ENCODE measurements around the gene NGDN.

NGDN gene

GRCh38 chr14:23487216-23487615, 17.7 kb downstream of the NGDN start:
- H3K4me1 ChIP-seq (ENCODE audit: insufficient read depth, poor library complexity, severe bottlenecking) = no peaks in the 10 kb centered on the region
- TF ChIP-seq CTCF (IDR thresholded peaks at IDR 0.05; ENCODE audit: poor library complexity, severe bottlenecking) = no peak
- H3K27me3 ChIP-seq (ENCODE audit: insufficient read depth, poor library complexity, severe bottlenecking) = no peaks in the 10 kb centered on the region
- ATAC-seq (ENCODE audit: low read depth) = no peak
- H3K27ac ChIP-seq (ENCODE audit: poor library complexity, severe bottlenecking) = no peak overlapping the region
- H3K4me3 ChIP-seq (ENCODE audit: severe bottlenecking) = no peak overlapping the region
- H3K36me3 ChIP-seq (ENCODE audit: low read depth) = no peaks in the 10 kb centered on the region
- no peaks in the 10 kb centered on the region for H3K9me3 ChIP-seq (ENCODE audit: severe bottlenecking)
- no peak for DNase-seq (ENCODE audit: low spot score)

GRCh38 chr14:23492618-23493272, 23.2 kb downstream of the NGDN start:
- Histone ChIP-seq H3K4me3 (ENCODE audit: severe bottlenecking) (no peak overlapping the region), H3K36me3 (ENCODE audit: low read depth) (no peaks in the 10 kb centered on the region), H3K27me3 (ENCODE audit: insufficient read depth, poor library complexity, severe bottlenecking) (no peaks in the 10 kb centered on the region), H3K27ac (ENCODE audit: poor library complexity, severe bottlenecking) (no peak overlapping the region), H3K9me3 (ENCODE audit: severe bottlenecking) (no peaks in the 10 kb centered on the region), H3K4me1 (ENCODE audit: insufficient read depth, poor library complexity, severe bottlenecking) (no peaks in the 10 kb centered on the region)
- no peak for TF ChIP-seq CTCF (IDR thresholded peaks at IDR 0.05; ENCODE audit: poor library complexity, severe bottlenecking)
- no peak for DNase-seq (ENCODE audit: low spot score)
- ATAC-seq (ENCODE audit: low read depth) = no peak

- DNase-seq (ENCODE audit: low spot score) = no peak
- no peak for TF ChIP-seq CTCF (IDR thresholded peaks at IDR 0.05; ENCODE audit: poor library complexity, severe bottlenecking)
- Histone ChIP-seq H3K27me3 (ENCODE audit: insufficient read depth, poor library complexity, severe bottlenecking) (no peaks in the 10 kb centered on the region), H3K27ac (ENCODE audit: poor library complexity, severe bottlenecking) (no peak overlapping the region), H3K9me3 (ENCODE audit: severe bottlenecking) (no peaks in the 10 kb centered on the region), H3K4me3 (ENCODE audit: severe bottlenecking) (no peak overlapping the region), H3K36me3 (ENCODE audit: low read depth) (no peaks in the 10 kb centered on the region), H3K4me1 (ENCODE audit: insufficient read depth, poor library complexity, severe bottlenecking) (no peaks in the 10 kb centered on the region)
- no peak for ATAC-seq (ENCODE audit: low read depth)
Observed at GRCh38 chr14:23494223-23494622, 24.7 kb downstream of the NGDN start.

- no peak for TF ChIP-seq CTCF (IDR thresholded peaks at IDR 0.05; ENCODE audit: poor library complexity, severe bottlenecking)
Observed at GRCh38 chr14:23512156-23512555, 42.7 kb downstream of the NGDN start.

GRCh38 chr14:23513005-23513817, 43.7 kb downstream of the NGDN start:
- H3K4me1 ChIP-seq (ENCODE audit: insufficient read depth, poor library complexity, severe bottlenecking) = no peaks in the 10 kb centered on the region
- DNase-seq (ENCODE audit: low spot score) (no peak), ATAC-seq (ENCODE audit: low read depth) (no peak)
- H3K27me3 ChIP-seq (ENCODE audit: insufficient read depth, poor library complexity, severe bottlenecking) = no peaks in the 10 kb centered on the region
- no peak for TF ChIP-seq CTCF (IDR thresholded peaks at IDR 0.05; ENCODE audit: poor library complexity, severe bottlenecking)
- H3K36me3 ChIP-seq (ENCODE audit: low read depth) = no peaks in the 10 kb centered on the region
- no peaks in the 10 kb centered on the region for H3K9me3 ChIP-seq (ENCODE audit: severe bottlenecking)
- H3K4me3 ChIP-seq (ENCODE audit: severe bottlenecking) = no peak overlapping the region
- no peak overlapping the region for H3K27ac ChIP-seq (ENCODE audit: poor library complexity, severe bottlenecking)

More at GRCh38 chr14:23512156-23512555, 42.7 kb downstream of the NGDN start:
- Histone ChIP-seq H3K4me1 (ENCODE audit: insufficient read depth, poor library complexity, severe bottlenecking) (no peaks in the 10 kb centered on the region), H3K27me3 (ENCODE audit: insufficient read depth, poor library complexity, severe bottlenecking) (no peaks in the 10 kb centered on the region), H3K9me3 (ENCODE audit: severe bottlenecking) (no peaks in the 10 kb centered on the region), H3K27ac (ENCODE audit: poor library complexity, severe bottlenecking) (no peak overlapping the region), H3K4me3 (ENCODE audit: severe bottlenecking) (no peak overlapping the region), H3K36me3 (ENCODE audit: low read depth) (no peaks in the 10 kb centered on the region)
- DNase-seq (ENCODE audit: low spot score) (no peak), ATAC-seq (ENCODE audit: low read depth) (no peak)

Measured in RWPE2 (cell line).